WTC11 (cell line): ENCODE data around the gene PARK7.

ENCODE experiments used
- CREM ChIP-seq: sonication (generic); formaldehyde crosslinking; IDR thresholded peaks from 2 replicates; pipeline ENCODE4 v1.8.1; 2022; ENCODE audit warnings: mild to moderate bottlenecking, missing genetic modification reagents, moderate library complexity
- JUN ChIP-seq: sonication (generic); formaldehyde crosslinking; IDR thresholded peaks from 2 replicates; pipeline ENCODE4 v1.8.0; 2023; ENCODE audit warnings: mild to moderate bottlenecking, missing genetic modification reagents
- NFYB ChIP-seq: sonication (generic); formaldehyde crosslinking; conservative IDR thresholded peaks from 2 replicates; pipeline ENCODE4 v1.8.0; 2022; ENCODE audit warnings: low read depth, missing genetic modification reagents
- SMAD3 ChIP-seq: sonication (generic); formaldehyde crosslinking; IDR thresholded peaks from 2 replicates; pipeline ENCODE4 v1.8.0; 2022; ENCODE audit warnings: missing genetic modification reagents, mild to moderate bottlenecking, borderline replicate concordance
- ZNF219 ChIP-seq: sonication (generic); formaldehyde crosslinking; IDR thresholded peaks from 2 replicates; pipeline ENCODE4 v1.8.0; 2023; ENCODE audit warnings: missing genetic modification reagents, mild to moderate bottlenecking, borderline replicate concordance
- TF ChIP-seq, protein P1 (sequence below): fragments of 200-600 bp; IDR thresholded peaks from 2 replicates; pipeline ENCODE4 v1.8.0; 2022; ENCODE audit warnings: antibody characterized with exemption
- TF ChIP-seq, protein P2 (sequence below): sonication (generic); formaldehyde crosslinking; IDR thresholded peaks from 2 replicates; pipeline ENCODE4 v1.8.0; 2022; ENCODE audit warnings: mild to moderate bottlenecking, missing genetic modification reagents
- TF ChIP-seq, protein P3 (sequence below): sonication (generic); formaldehyde crosslinking; IDR thresholded peaks from 2 replicates; pipeline ENCODE4 v1.8.1; 2023; ENCODE audit warnings: mild to moderate bottlenecking, missing genetic modification reagents

GRCh38 chr1:8003438-8004112 lies 42.1 kb downstream of the PARK7 start:
- TF ChIP-seq NFYB (CRISPR knock-in tag) (no peak), JUN (CRISPR knock-in tag) (no peak), CREM (CRISPR knock-in tag) (no peak), ZNF219 (CRISPR knock-in tag) (no peak), SMAD3 (CRISPR knock-in tag) (no peak)
- TF ChIP-seq, protein P1, sequence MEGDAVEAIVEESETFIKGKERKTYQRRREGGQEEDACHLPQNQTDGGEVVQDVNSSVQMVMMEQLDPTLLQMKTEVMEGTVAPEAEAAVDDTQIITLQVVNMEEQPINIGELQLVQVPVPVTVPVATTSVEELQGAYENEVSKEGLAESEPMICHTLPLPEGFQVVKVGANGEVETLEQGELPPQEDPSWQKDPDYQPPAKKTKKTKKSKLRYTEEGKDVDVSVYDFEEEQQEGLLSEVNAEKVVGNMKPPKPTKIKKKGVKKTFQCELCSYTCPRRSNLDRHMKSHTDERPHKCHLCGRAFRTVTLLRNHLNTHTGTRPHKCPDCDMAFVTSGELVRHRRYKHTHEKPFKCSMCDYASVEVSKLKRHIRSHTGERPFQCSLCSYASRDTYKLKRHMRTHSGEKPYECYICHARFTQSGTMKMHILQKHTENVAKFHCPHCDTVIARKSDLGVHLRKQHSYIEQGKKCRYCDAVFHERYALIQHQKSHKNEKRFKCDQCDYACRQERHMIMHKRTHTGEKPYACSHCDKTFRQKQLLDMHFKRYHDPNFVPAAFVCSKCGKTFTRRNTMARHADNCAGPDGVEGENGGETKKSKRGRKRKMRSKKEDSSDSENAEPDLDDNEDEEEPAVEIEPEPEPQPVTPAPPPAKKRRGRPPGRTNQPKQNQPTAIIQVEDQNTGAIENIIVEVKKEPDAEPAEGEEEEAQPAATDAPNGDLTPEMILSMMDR: no peak
- TF ChIP-seq, protein P2, sequence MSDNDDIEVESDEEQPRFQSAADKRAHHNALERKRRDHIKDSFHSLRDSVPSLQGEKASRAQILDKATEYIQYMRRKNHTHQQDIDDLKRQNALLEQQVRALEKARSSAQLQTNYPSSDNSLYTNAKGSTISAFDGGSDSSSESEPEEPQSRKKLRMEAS: no peak
- TF ChIP-seq, protein P3, sequence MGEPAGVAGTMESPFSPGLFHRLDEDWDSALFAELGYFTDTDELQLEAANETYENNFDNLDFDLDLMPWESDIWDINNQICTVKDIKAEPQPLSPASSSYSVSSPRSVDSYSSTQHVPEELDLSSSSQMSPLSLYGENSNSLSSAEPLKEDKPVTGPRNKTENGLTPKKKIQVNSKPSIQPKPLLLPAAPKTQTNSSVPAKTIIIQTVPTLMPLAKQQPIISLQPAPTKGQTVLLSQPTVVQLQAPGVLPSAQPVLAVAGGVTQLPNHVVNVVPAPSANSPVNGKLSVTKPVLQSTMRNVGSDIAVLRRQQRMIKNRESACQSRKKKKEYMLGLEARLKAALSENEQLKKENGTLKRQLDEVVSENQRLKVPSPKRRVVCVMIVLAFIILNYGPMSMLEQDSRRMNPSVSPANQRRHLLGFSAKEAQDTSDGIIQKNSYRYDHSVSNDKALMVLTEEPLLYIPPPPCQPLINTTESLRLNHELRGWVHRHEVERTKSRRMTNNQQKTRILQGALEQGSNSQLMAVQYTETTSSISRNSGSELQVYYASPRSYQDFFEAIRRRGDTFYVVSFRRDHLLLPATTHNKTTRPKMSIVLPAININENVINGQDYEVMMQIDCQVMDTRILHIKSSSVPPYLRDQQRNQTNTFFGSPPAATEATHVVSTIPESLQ: no peak
